ENCODE results near the gene ASF1B.

ASF1B gene

DNA sequence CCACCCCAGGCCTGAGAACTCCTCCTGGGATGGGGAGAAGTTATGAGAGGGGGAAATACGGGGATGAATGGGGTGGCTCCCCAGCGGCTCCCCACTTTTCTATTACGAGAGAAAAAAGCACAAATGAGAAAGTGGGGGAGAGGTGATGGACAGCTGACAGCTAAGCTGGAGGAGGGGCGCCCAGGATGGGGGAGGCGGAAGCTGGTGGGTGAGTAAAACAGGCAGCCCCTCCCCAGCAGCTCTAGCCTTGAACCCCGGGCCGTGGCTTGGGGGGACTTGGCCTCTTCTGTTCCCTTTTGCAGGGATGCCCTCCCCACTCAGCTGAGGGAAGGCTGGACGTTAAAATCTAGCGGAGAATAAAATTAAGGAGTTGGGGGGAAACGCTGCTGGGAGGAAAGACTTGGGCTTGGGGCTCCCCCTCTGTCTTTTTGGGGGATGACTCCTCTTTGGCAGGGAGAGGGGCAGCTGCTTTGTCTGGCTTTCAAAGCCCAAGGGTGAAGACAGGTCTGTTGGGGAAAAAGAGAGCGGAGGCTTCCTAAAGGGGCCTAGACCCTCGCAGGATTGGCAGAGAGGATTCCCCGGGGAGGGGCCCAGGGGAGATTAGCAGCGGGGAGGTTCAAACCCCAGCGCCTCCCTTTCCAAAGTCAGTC, 44.5 kb downstream of the ASF1B start:
- Mint-ChIP-seq H3K27ac (peak overlapping the region; percentile 97 to 98), H3K4me3 (peak overlapping the region; percentile 97 to 99), H3K4me1 (peaks cover 28% of the 10 kb centered on the region), H3K27me3 (no peaks in the 10 kb centered on the region), H3K9me3 (peaks cover 8% of the 10 kb centered on the region in 2 donors)
- ATAC-seq (peak; percentile 34), DNase-seq (peak in 1 of 2 donors; percentile 72)

GRCh38 chr19:14091081-14091812, 45.1 kb downstream of the ASF1B start:
- Mint-ChIP-seq H3K27ac (peak overlapping the region; percentile 97 to 98), H3K4me1 (peaks cover 28% of the 10 kb centered on the region), H3K4me3 (peak overlapping the region; percentile 97 to 99), H3K9me3 (peaks cover 8% of the 10 kb centered on the region in 2 donors), H3K27me3 (no peaks in the 10 kb centered on the region)
- ATAC-seq (peak; percentile 80), DNase-seq (peak; percentile 80 to 81)

- ATAC-seq = peak; percentile 64
- Mint-ChIP-seq H3K27me3 (no peaks in the 10 kb centered on the region), H3K27ac (peak within 1 kb of the TSS; percentile 97 to 98), H3K4me1 (peaks cover 28% of the 10 kb centered on the region), H3K9me3 (peaks cover 8% of the 10 kb centered on the region in 2 donors), H3K4me3 (peak within 1 kb of the TSS; percentile 97 to 99)
- DNase-seq = peak in 1 of 2 donors; percentile 78
Observed at GRCh38 chr19:14090509-14091080, 45.8 kb downstream of the ASF1B start, which contains the start of gene SAMD1. Gene SAMD1 (minus strand): TSS chr19:14090751.

- Mint-ChIP-seq H3K4me3 (peak overlapping the region; percentile 78 to 99), H3K27me3 (no peaks in the 10 kb centered on the region), H3K9me3 (peaks cover 8% of the 10 kb centered on the region in 2 donors), H3K4me1 (peaks cover 28% of the 10 kb centered on the region), H3K27ac (no peak overlapping the region)
- ATAC-seq (peak; percentile 25), DNase-seq (peak; percentile 59 to 66)
Observed at GRCh38 chr19:14089662-14090508, 46.5 kb downstream of the ASF1B start.

DNA sequence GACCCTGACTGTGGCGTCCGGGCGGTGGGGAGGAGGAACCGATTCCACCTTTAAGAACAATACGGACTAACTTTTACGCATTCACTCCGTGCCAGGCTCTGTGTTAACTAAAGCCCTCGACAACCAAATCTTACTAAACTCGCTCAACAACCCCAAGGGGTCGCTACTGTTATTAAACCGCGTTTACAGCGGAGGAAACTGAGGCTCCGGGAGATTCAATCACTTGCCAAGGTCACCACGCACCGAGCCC, 47.1 kb downstream of the ASF1B start:
- DNase-seq (no peak), ATAC-seq (no peak)
- peak overlapping the region; percentile 62 to 73 for H3K4me3 Mint-ChIP-seq
- H3K4me1 Mint-ChIP-seq = peaks cover 28% of the 10 kb centered on the region
- H3K27ac Mint-ChIP-seq = peak overlapping the region in 1 of 2 donors; percentile 71
- H3K9me3 Mint-ChIP-seq = peaks cover 8% of the 10 kb centered on the region in 2 donors
- no peaks in the 10 kb centered on the region for H3K27me3 Mint-ChIP-seq

- peak overlapping the region; percentile 62 to 73 for H3K4me3 Mint-ChIP-seq
- H3K27ac Mint-ChIP-seq = peak overlapping the region in 1 of 2 donors; percentile 71
- H3K9me3 Mint-ChIP-seq = peaks cover 8% of the 10 kb centered on the region in 2 donors
- peaks cover 28% of the 10 kb centered on the region for H3K4me1 Mint-ChIP-seq
- ATAC-seq (no peak), DNase-seq (no peak)
- no peaks in the 10 kb centered on the region for H3K27me3 Mint-ChIP-seq
Observed at GRCh38 chr19:14088634-14089411, 47.6 kb downstream of the ASF1B start.

DNA sequence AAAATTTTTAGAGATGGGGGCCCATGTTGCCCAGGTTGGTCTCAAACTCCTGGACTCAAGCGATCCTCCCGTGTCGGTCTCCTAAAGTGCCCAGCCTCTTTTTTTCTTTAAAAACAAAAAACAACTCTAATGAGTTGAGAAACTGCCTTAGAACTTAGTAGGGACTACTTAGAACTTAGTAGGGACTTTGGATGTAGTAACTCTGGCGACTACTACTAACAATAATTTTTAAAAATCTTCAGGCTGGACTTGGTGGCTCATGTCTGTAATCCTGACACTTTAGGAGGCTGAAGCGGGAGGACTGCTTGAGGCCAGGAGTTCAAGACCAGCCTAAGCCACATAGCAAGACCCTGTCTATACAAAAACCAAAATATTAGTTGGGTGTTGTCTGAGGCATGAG, 50.3 kb downstream of the ASF1B start:
- DNase-seq = no peak
- no peak for ATAC-seq
- H3K9me3 Mint-ChIP-seq = no peaks in the 10 kb centered on the region
- H3K4me3 Mint-ChIP-seq = no peak overlapping the region
- H3K27ac Mint-ChIP-seq = no peak overlapping the region
- H3K27me3 Mint-ChIP-seq = no peaks in the 10 kb centered on the region
- peaks cover 29% of the 10 kb centered on the region for H3K4me1 Mint-ChIP-seq

GRCh38 chr19:14085309-14085995, 50.9 kb downstream of the ASF1B start, which contains the start of gene C19orf67:
Gene C19orf67 (minus strand): TSS chr19:14085783. CDS start chr19:14085627, 156 bp downstream.
- ATAC-seq (no peak), DNase-seq (no peak)
- Mint-ChIP-seq H3K27me3 (no peaks in the 10 kb centered on the region), H3K27ac (no peak within 1 kb of the TSS), H3K4me1 (peaks cover 30% of the 10 kb centered on the region), H3K9me3 (no peaks in the 10 kb centered on the region), H3K4me3 (no peak within 1 kb of the TSS)

- H3K4me1 Mint-ChIP-seq = peaks cover 20% of the 10 kb centered on the region
- ATAC-seq = no peak
- H3K27me3 Mint-ChIP-seq = no peaks in the 10 kb centered on the region
- DNase-seq = no peak
- peak overlapping the region; percentile 85 to 97 for H3K4me3 Mint-ChIP-seq
- no peaks in the 10 kb centered on the region for H3K9me3 Mint-ChIP-seq
- peak overlapping the region; percentile 57 to 83 for H3K27ac Mint-ChIP-seq
Observed at GRCh38 chr19:14082675-14082960, 53.8 kb downstream of the ASF1B start.

- H3K27ac Mint-ChIP-seq = peak overlapping the region; percentile 93 to 98
- peak overlapping the region; percentile 85 to 97 for H3K4me3 Mint-ChIP-seq
- H3K9me3 Mint-ChIP-seq = no peaks in the 10 kb centered on the region
- H3K4me1 Mint-ChIP-seq = peaks cover 20% of the 10 kb centered on the region
- DNase-seq = peak; percentile 34 to 62
- no peaks in the 10 kb centered on the region for H3K27me3 Mint-ChIP-seq
- peak; percentile 52 for ATAC-seq
Observed at GRCh38 chr19:14081797-14082674, 54.4 kb downstream of the ASF1B start.

GRCh38 chr19:14080887-14081796, 55.2 kb downstream of the ASF1B start:
- DNase-seq (peak; percentile 98 to 99), ATAC-seq (peak; percentile 93)
- Mint-ChIP-seq H3K27me3 (no peaks in the 10 kb centered on the region), H3K27ac (peak overlapping the region; percentile 97 to 98), H3K4me3 (peak overlapping the region; percentile 85 to 97), H3K9me3 (no peaks in the 10 kb centered on the region), H3K4me1 (peaks cover 20% of the 10 kb centered on the region)

DNA sequence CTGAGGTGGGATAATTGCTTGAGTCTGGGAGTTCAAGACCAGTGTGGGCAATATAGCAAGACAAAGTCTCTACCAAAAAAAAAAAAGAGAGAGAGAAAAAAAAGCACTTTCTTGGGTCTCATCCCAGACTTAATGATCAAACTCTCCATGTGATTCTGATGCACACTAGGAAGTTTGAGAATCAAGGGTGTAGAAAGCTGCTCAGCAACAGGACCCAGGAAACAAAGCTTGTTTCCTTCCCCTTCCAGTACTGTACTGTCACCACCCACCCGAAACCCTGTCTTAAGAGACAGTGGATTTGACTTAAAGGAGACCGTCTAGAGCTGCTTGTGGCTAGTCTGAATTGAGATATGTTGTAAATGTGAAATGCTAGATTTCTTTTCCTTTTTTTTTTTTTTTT, 58.0 kb downstream of the ASF1B start:
- H3K4me1 Mint-ChIP-seq = peaks cover 39% of the 10 kb centered on the region
- no peak overlapping the region for H3K27ac Mint-ChIP-seq
- H3K9me3 Mint-ChIP-seq = no peaks in the 10 kb centered on the region
- H3K4me3 Mint-ChIP-seq = no peak overlapping the region
- ATAC-seq = no peak
- H3K27me3 Mint-ChIP-seq = no peaks in the 10 kb centered on the region
- no peak for DNase-seq
